Hepatocyte (in vitro differentiated cells): ENCODE results near the gene PTPRN. TPM values are rescaled to one million over a fixed set of nuclear protein-coding genes. Genes with fewer than 3 reads are reported as not detected.

Experiments
- DNase-seq: peaks from one replicate; pipeline ENCODE4 v3.0.0-alpha.2; 2016; ENCODE audit warnings: low spot score
- H2AFZ ChIP-seq: fragments of 200-600 bp; sonication (generic); 2 replicates; pipeline ENCODE4 v1.6.0; 2016; ENCODE audit warnings: antibody characterized with exemption, mild to moderate bottlenecking
- H3K27ac ChIP-seq: fragments of 200-600 bp; sonication (generic); 2 replicates; pipeline ENCODE4 v1.5.1; 2016; ENCODE audit warnings: mild to moderate bottlenecking
- H3K27me3 ChIP-seq: fragments of 200-600 bp; sonication (generic); 2 replicates; pipeline ENCODE4 v1.6.1; 2016
- H3K36me3 ChIP-seq: fragments of 200-600 bp; sonication (generic); replicated peaks from 2 replicates; pipeline ENCODE4 v1.5.1; 2016; ENCODE audit warnings: low read depth; ENCODE audit not compliant: insufficient read depth
- H3K4me1 ChIP-seq: fragments of 200-600 bp; sonication (generic); 2 replicates; pipeline ENCODE4 v1.5.1; 2016; ENCODE audit warnings: mild to moderate bottlenecking, moderate library complexity; ENCODE audit not compliant: insufficient read depth
- H3K4me2 ChIP-seq: fragments of 200-600 bp; sonication (generic); 2 replicates; pipeline ENCODE4 v1.6.0; 2016
- H3K4me3 ChIP-seq: fragments of 200-600 bp; sonication (generic); 2 replicates; pipeline ENCODE4 v1.5.1; 2016; ENCODE audit warnings: mild to moderate bottlenecking
- H3K79me2 ChIP-seq: fragments of 200-600 bp; sonication (generic); 2 replicates; pipeline ENCODE4 v1.6.0; 2017; ENCODE audit warnings: mild to moderate bottlenecking
- H3K9me2 ChIP-seq: fragments of 200-600 bp; sonication (generic); replicated peaks from 2 replicates; pipeline ENCODE4 v1.6.0; 2017; ENCODE audit warnings: mild to moderate bottlenecking; ENCODE audit not compliant: insufficient read depth
- H3K9me3 ChIP-seq: fragments of 200-600 bp; sonication (generic); 2 replicates; pipeline ENCODE4 v1.5.1; 2016; ENCODE audit warnings: low read depth, mild to moderate bottlenecking
- H4K20me1 ChIP-seq: fragments of 200-600 bp; sonication (generic); 2 replicates; pipeline ENCODE4 v1.6.0; 2016; ENCODE audit warnings: mild to moderate bottlenecking; ENCODE audit not compliant: insufficient read depth, poor library complexity, severe bottlenecking
- CTCF ChIP-seq: fragments of 200-600 bp; sonication (generic); IDR thresholded peaks from 2 replicates; pipeline ENCODE4 v1.5.1; 2016; ENCODE audit warnings: antibody characterized with exemption, mild to moderate bottlenecking; ENCODE audit not compliant: poor library complexity
- EZH2 ChIP-seq: fragments of 200-600 bp; sonication (generic); IDR thresholded peaks from 2 replicates; pipeline ENCODE4 v1.6.1; 2016; ENCODE audit warnings: antibody characterized with exemption, mild to moderate bottlenecking, borderline replicate concordance
- EZH2phosphoT487 ChIP-seq: fragments of 200-600 bp; sonication (generic); IDR thresholded peaks from one replicate; pipeline ENCODE4 v1.6.1; 2018; ENCODE audit warnings: antibody characterized with exemption, mild to moderate bottlenecking, low read depth, moderate library complexity; ENCODE audit not compliant: unreplicated experiment, severe bottlenecking
- WGBS: methylation state at CpG from one replicate; pipeline ENCODE4 v1.1.6; 2016; ENCODE audit warnings: low lambda C conversion rate; ENCODE audit errors: missing lambda C conversion rate; 5-methylcytosine and 5-hydroxymethylcytosine counted together
- polyA plus RNA-seq: library from polyadenylated mRNA; unstranded; fragments of >200 nt; fragmentation: Nextera tagmentation; extraction: Ambion mirVana; gene quantifications from 2 replicates; pipeline ENCODE4 v1.2.1, GENCODE V29; 2016
- total RNA-seq: library from RNA; depleted of rRNA; stranded (reverse); fragments of >200 nt; gene quantifications from 2 replicates; pipeline ENCODE4 v1.2.3, GENCODE V29; 2014

Gene PTPRN
- total and polyA plus RNA-seq, 2 experiments from 2014 or later: 4.6 to 9.8 TPM

- Histone ChIP-seq H3K9me2 (no peaks in the 10 kb centered on the region), H3K27me3 (peaks cover 12% of the 10 kb centered on the region), H3K79me2 (no peaks in the 10 kb centered on the region), H3K4me1 (no peaks in the 10 kb centered on the region), H3K36me3 (no peaks in the 10 kb centered on the region), H4K20me1 (no peaks in the 10 kb centered on the region), H3K27ac (no peak overlapping the region), H3K4me2 (no peak overlapping the region), H3K4me3 (no peak overlapping the region), H2AFZ (no peak overlapping the region), H3K9me3 (no peaks in the 10 kb centered on the region)
- DNase-seq: no peak
- 44% methylated on average over 4 of the region's 4 CpGs for WGBS
- no peak for TF ChIP-seq EZH2phosphoT487
- no peak for TF ChIP-seq CTCF
- no peak for TF ChIP-seq EZH2
These were observed 41.6 kb upstream of the PTPRN start for GRCh38 chr2:219350710-219351221.

GRCh38 chr2:219350215-219350614 is 41.0 kb upstream of the PTPRN start:
- no peak overlapping the region for H2AFZ ChIP-seq
- no peaks in the 10 kb centered on the region for H3K9me3 ChIP-seq
- no peaks in the 10 kb centered on the region for H3K4me1 ChIP-seq
- no peak overlapping the region for H3K27ac ChIP-seq
- no peaks in the 10 kb centered on the region for H3K9me2 ChIP-seq
- no peaks in the 10 kb centered on the region for H3K79me2 ChIP-seq
- no peak overlapping the region for H3K4me3 ChIP-seq
- no peaks in the 10 kb centered on the region for H4K20me1 ChIP-seq
- no peak overlapping the region for H3K4me2 ChIP-seq
- TF ChIP-seq CTCF (no peak), EZH2 (no peak), EZH2phosphoT487 (no peak)
- peaks cover 10% of the 10 kb centered on the region for H3K27me3 ChIP-seq
- WGBS: 68% methylated on average over 3 of the region's 3 CpGs
- DNase-seq: no peak
- H3K36me3 ChIP-seq: no peaks in the 10 kb centered on the region

- no peak overlapping the region for H2AFZ ChIP-seq
- peak; percentile 40 for DNase-seq
These were observed 35.7 kb upstream of the PTPRN start for GRCh38 chr2:219344751-219345430.

More at GRCh38 chr2:219344751-219345430, 35.7 kb upstream of the PTPRN start:
- peaks cover 20% of the 10 kb centered on the region for H3K27me3 ChIP-seq
- no peak overlapping the region for H3K4me3 ChIP-seq
- H3K27ac ChIP-seq: no peak overlapping the region
- no peaks in the 10 kb centered on the region for H3K4me1 ChIP-seq
- 69% methylated on average over 6 of the region's 6 CpGs for WGBS
- no peaks in the 10 kb centered on the region for H3K36me3 ChIP-seq
- H3K9me3 ChIP-seq: no peaks in the 10 kb centered on the region
- H3K79me2 ChIP-seq: no peaks in the 10 kb centered on the region
- no peaks in the 10 kb centered on the region for H4K20me1 ChIP-seq
- H3K4me2 ChIP-seq: no peak overlapping the region
- no peaks in the 10 kb centered on the region for H3K9me2 ChIP-seq
- no peak for TF ChIP-seq CTCF
- no peak for TF ChIP-seq EZH2
- TF ChIP-seq EZH2phosphoT487: no peak
